ENCODE results near the gene RGS8. TPM values are rescaled to one million over a fixed set of nuclear protein-coding genes. Genes with fewer than 3 reads are reported as not detected.

The RGS8 gene, protein sequence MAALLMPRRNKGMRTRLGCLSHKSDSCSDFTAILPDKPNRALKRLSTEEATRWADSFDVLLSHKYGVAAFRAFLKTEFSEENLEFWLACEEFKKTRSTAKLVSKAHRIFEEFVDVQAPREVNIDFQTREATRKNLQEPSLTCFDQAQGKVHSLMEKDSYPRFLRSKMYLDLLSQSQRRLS
- not detected for total RNA-seq (2021; ENCODE audit: unreplicated experiment)
- not detected for polyA plus RNA-seq (2012; ENCODE audit: insufficient read length)
- not detected for Bru-seq, nascent RNA
- BruChase-seq, experiment 1, labeled RNA remaining after a 2-hour chase, result not detected
- not detected for BruChase-seq, experiment 2, labeled RNA remaining after a 6-hour chase
- long read RNA-seq, result 0 reads

DNA sequence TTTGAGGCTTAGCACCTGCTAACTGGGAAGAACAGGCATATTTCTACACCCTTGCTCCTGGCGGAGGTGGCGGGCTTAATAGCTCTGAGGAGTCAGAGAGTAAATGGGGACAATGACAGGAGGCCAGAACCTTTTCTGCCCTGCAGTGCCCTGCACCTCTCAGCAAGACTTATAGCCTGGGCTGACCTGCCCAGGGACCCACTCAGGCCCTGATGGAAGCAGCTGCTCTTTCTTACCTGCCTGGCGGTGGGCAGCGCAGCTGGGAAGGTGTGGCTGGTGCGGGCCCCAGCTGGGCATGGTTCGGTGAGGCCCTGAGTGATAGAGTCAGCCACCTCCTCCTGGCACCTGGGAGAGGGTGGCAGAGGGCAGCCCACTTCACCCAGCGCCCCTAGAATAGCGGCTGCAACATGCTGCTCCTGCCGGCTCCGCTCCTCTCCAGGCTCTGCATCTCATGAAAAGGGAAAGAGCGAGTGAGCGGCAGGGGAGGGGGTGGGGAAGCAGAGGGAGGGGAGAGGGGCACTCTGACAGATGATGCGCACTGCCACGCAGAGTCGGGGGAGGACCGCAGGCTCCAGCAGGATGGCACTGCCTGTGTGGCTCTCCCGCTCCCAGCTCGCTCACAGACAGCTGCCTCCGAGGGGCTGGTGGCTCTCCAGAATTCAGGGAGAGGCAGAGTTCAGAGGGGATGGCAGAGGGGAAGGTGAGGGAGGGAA lies at the start of gene RGS8:
RGS8 (minus strand) TSS at position 472 of the 713 bp plus-strand sequence. CDS start 14,938 bp downstream, outside the sequence.
- Histone ChIP-seq H3K36me3 (ENCODE audit: control insufficient read depth, insufficient read depth, low read length) (no peaks in the 10 kb centered on the region), H3K27ac (ENCODE audit: low read length) (no peak within 1 kb of the TSS), H3K4me3 (ENCODE audit: low read depth in 2 of 2, low read length in 2 of 2) (no peak within 1 kb of the TSS), H3K9me3 (ENCODE audit: control insufficient read depth, insufficient read depth, low read depth, low read length) (no peaks in the 10 kb centered on the region), H3K27me3 (ENCODE audit: control insufficient read depth, insufficient read depth, low read length) (peaks cover 3% of the 10 kb centered on the region; the same call in 1 of the 2 replicates), H3K4me1 (ENCODE audit: control insufficient read depth, insufficient read depth, low read length) (no peaks in the 10 kb centered on the region)
- in situ Hi-C loops (cut with HindIII; ENCODE audit: low pct_unique_long_range_greater_than_20kb, low sequenced_read_pairs), result no loop called here
- DNase-seq (ENCODE audit: low read depth, low spot score) (no peak), ATAC-seq (peak; percentile 38)
- intact Hi-C loops (cut with micrococcal nuclease; ENCODE audit: unreplicated experiment), result no loop called here
- ChIA-PET POLR2A (no interaction called here), CTCF (no interaction called here)
- BruUV-seq (replicated peaks), result no TSS peak
- TF ChIP-seq, protein P1, sequence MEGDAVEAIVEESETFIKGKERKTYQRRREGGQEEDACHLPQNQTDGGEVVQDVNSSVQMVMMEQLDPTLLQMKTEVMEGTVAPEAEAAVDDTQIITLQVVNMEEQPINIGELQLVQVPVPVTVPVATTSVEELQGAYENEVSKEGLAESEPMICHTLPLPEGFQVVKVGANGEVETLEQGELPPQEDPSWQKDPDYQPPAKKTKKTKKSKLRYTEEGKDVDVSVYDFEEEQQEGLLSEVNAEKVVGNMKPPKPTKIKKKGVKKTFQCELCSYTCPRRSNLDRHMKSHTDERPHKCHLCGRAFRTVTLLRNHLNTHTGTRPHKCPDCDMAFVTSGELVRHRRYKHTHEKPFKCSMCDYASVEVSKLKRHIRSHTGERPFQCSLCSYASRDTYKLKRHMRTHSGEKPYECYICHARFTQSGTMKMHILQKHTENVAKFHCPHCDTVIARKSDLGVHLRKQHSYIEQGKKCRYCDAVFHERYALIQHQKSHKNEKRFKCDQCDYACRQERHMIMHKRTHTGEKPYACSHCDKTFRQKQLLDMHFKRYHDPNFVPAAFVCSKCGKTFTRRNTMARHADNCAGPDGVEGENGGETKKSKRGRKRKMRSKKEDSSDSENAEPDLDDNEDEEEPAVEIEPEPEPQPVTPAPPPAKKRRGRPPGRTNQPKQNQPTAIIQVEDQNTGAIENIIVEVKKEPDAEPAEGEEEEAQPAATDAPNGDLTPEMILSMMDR (IDR thresholded peaks at IDR 0.05), result no peak
- TF ChIP-seq TCF7L2 (IDR thresholded peaks at IDR 0.05; ENCODE audit: low read depth, low read length) (no peak), SIN3A (IDR thresholded peaks at IDR 0.05; ENCODE audit: borderline replicate concordance, insufficient read depth, low read depth, low read length) (no peak), POLR2AphosphoS5 (IDR thresholded peaks at IDR 0.05; ENCODE audit: low read depth, low read length) (no peak)
- TF ChIP-seq, protein P2, sequence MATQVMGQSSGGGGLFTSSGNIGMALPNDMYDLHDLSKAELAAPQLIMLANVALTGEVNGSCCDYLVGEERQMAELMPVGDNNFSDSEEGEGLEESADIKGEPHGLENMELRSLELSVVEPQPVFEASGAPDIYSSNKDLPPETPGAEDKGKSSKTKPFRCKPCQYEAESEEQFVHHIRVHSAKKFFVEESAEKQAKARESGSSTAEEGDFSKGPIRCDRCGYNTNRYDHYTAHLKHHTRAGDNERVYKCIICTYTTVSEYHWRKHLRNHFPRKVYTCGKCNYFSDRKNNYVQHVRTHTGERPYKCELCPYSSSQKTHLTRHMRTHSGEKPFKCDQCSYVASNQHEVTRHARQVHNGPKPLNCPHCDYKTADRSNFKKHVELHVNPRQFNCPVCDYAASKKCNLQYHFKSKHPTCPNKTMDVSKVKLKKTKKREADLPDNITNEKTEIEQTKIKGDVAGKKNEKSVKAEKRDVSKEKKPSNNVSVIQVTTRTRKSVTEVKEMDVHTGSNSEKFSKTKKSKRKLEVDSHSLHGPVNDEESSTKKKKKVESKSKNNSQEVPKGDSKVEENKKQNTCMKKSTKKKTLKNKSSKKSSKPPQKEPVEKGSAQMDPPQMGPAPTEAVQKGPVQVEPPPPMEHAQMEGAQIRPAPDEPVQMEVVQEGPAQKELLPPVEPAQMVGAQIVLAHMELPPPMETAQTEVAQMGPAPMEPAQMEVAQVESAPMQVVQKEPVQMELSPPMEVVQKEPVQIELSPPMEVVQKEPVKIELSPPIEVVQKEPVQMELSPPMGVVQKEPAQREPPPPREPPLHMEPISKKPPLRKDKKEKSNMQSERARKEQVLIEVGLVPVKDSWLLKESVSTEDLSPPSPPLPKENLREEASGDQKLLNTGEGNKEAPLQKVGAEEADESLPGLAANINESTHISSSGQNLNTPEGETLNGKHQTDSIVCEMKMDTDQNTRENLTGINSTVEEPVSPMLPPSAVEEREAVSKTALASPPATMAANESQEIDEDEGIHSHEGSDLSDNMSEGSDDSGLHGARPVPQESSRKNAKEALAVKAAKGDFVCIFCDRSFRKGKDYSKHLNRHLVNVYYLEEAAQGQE (IDR thresholded peaks at IDR 0.05; ENCODE audit: insufficient read depth in 1 of 2, low read depth in 2 of 2, low read length in 1 of 2), result no peak

DNA sequence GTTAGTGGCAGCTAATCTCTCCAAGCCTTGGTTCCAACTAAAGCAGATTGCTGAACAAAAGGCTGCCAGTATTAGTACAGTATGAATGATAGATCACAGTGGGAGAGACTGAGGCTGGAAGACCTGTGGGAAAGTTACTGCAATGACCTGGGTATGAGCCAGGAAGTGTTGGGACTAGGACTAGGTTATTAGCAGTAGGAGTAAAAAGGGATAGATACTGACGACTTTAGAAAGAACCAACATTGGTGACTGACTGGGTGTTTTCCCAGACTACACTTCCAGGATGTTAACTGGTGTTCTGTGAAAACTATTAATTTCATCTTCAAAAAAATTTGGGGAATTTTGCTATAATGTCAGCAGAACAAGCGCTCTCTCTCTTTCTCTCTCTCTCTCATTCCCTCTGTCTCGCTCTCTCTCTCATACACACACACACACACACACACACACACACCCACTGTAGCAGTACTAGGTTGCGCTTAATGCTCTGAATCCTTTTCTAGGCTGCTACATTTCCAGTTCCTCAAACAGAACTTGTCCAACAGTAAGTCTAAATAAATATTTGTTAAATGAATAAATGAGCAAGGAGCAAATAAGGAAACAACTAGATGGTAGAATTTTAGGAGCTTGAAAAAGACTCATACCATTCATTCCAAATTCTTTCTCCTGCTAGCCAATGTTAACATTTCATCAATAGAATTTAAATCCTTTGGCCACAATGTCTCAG lies 47.6 kb upstream of the RGS8 start:
- TF ChIP-seq SIN3A (IDR thresholded peaks at IDR 0.05; ENCODE audit: borderline replicate concordance, insufficient read depth, low read depth, low read length), result no peak
- TF ChIP-seq POLR2AphosphoS5 (IDR thresholded peaks at IDR 0.05; ENCODE audit: low read depth, low read length), result no peak
- TF ChIP-seq, protein P2 (IDR thresholded peaks at IDR 0.05; ENCODE audit: insufficient read depth in 1 of 2, low read depth in 2 of 2, low read length in 1 of 2), result no peak
- TF ChIP-seq TCF7L2 (IDR thresholded peaks at IDR 0.05; ENCODE audit: low read depth, low read length), result no peak
- TF ChIP-seq, protein P1 (IDR thresholded peaks at IDR 0.05), result no peak
- no TSS peak for BruUV-seq (replicated peaks)
- H3K27ac ChIP-seq (ENCODE audit: low read length), result no peak overlapping the region
- ChIA-PET CTCF (no interaction called here), POLR2A (no interaction called here)
- H3K27me3 ChIP-seq (ENCODE audit: control insufficient read depth, insufficient read depth, low read length), result peaks cover 6% of the 10 kb centered on the region
- in situ Hi-C loops (cut with HindIII; ENCODE audit: low pct_unique_long_range_greater_than_20kb, low sequenced_read_pairs) (no loop called here), intact Hi-C loops (cut with micrococcal nuclease; ENCODE audit: unreplicated experiment) (no loop called here)
- ATAC-seq, result no peak
- no peaks in the 10 kb centered on the region for H3K9me3 ChIP-seq (ENCODE audit: control insufficient read depth, insufficient read depth, low read depth, low read length)
- no peak for DNase-seq (ENCODE audit: low read depth, low spot score)
- no peaks in the 10 kb centered on the region for H3K4me1 ChIP-seq (ENCODE audit: control insufficient read depth, insufficient read depth, low read length)
- no peaks in the 10 kb centered on the region for H3K36me3 ChIP-seq (ENCODE audit: control insufficient read depth, insufficient read depth, low read length)
- no peak overlapping the region for H3K4me3 ChIP-seq (ENCODE audit: low read depth in 2 of 2, low read length in 2 of 2)
